H9 (cell line): ENCODE measurements around the gene TUBA3E. TPM values are rescaled to one million over a fixed set of nuclear protein-coding genes. Genes with fewer than 3 reads are reported as not detected.

Experiments
- DNase-seq: peaks from one replicate; pipeline ENCODE4 v3.0.0-alpha.2; 2017
- H2AFZ ChIP-seq: one replicate; pipeline ENCODE4 v1.6.1; 2013; ENCODE audit warnings: mild to moderate bottlenecking, low read length, control low read depth, moderate library complexity
- H2AK5ac ChIP-seq: 2 replicates; pipeline ENCODE4 v1.6.1; 2013; ENCODE audit warnings: low read length, control low read depth, mixed read lengths; ENCODE audit not compliant: insufficient read length
- H2BK120ac ChIP-seq: one replicate; pipeline ENCODE4 v1.6.1; 2013; ENCODE audit warnings: low read depth, mild to moderate bottlenecking, low read length, control low read depth, inconsistent platforms; ENCODE audit not compliant: poor library complexity, severe bottlenecking
- H2BK12ac ChIP-seq: 2 replicates; pipeline ENCODE4 v1.6.1; 2013; ENCODE audit warnings: low read length, control low read depth, mixed read lengths, low read depth; ENCODE audit not compliant: insufficient read length
- H2BK15ac ChIP-seq: 2 replicates; pipeline ENCODE4 v1.6.1; 2013; ENCODE audit warnings: low read depth, low read length, control low read depth
- H2BK20ac ChIP-seq: one replicate; pipeline ENCODE4 v1.6.1; 2013; ENCODE audit warnings: low read depth, mild to moderate bottlenecking, low read length, control low read depth, inconsistent platforms; ENCODE audit not compliant: poor library complexity, severe bottlenecking
- H2BK5ac ChIP-seq: 2 replicates; pipeline ENCODE4 v1.6.1; 2013; ENCODE audit warnings: low read length, control low read depth, mixed read lengths; ENCODE audit not compliant: insufficient read length
- H3K14ac ChIP-seq: 2 replicates; pipeline ENCODE4 v1.6.1; 2013; ENCODE audit warnings: low read length, control low read depth; ENCODE audit not compliant: insufficient read depth
- H3K18ac ChIP-seq: 2 replicates; pipeline ENCODE4 v1.6.1; 2013; ENCODE audit warnings: low read depth, mild to moderate bottlenecking, mixed read lengths, low read length, control low read depth; ENCODE audit not compliant: insufficient read length
- H3K23ac ChIP-seq: 2 replicates; pipeline ENCODE4 v1.6.1; 2013; ENCODE audit warnings: low read length, control low read depth, mixed read lengths, low read depth; ENCODE audit not compliant: insufficient read length
- H3K23me2 ChIP-seq: 2 replicates; pipeline ENCODE4 v1.6.1; 2013; ENCODE audit warnings: low read depth, mild to moderate bottlenecking, mixed read lengths, low read length, control low read depth; ENCODE audit not compliant: insufficient read length, poor library complexity, severe bottlenecking
- H3K27ac ChIP-seq: 2 replicates; pipeline ENCODE4 v1.5.1; 2013; ENCODE audit warnings: low read length, control low read depth, mixed read lengths, low read depth; ENCODE audit not compliant: insufficient read length
- H3K27me3 ChIP-seq: 2 replicates; pipeline ENCODE4 v1.6.1; 2013; ENCODE audit warnings: low read length, control low read depth, inconsistent platforms; ENCODE audit not compliant: insufficient read depth
- H3K4ac ChIP-seq: 2 replicates; pipeline ENCODE4 v1.6.1; 2013; ENCODE audit warnings: low read depth, mild to moderate bottlenecking, control low read depth, inconsistent platforms, low read length, moderate library complexity
- H3K4me1 ChIP-seq: 2 replicates; pipeline ENCODE4 v1.6.1; 2013; ENCODE audit warnings: low read length, control low read depth, inconsistent platforms; ENCODE audit not compliant: insufficient read depth
- H3K4me2 ChIP-seq: 2 replicates; pipeline ENCODE4 v1.6.1; 2013; ENCODE audit warnings: low read length, control low read depth, mixed read lengths; ENCODE audit not compliant: insufficient read length, insufficient read depth
- H3K56ac ChIP-seq: 2 replicates; pipeline ENCODE4 v1.6.1; 2013; ENCODE audit warnings: low read depth, mild to moderate bottlenecking, mixed read lengths, low read length, control low read depth; ENCODE audit not compliant: insufficient read length
- H3K79me1 ChIP-seq: 2 replicates; pipeline ENCODE4 v1.6.1; 2013; ENCODE audit warnings: low read depth, mild to moderate bottlenecking, moderate library complexity, low read length, control low read depth, inconsistent platforms; ENCODE audit not compliant: insufficient read depth, poor library complexity, severe bottlenecking
- H3K79me2 ChIP-seq: 2 replicates; pipeline ENCODE4 v1.6.1; 2013; ENCODE audit warnings: low read length, control low read depth, inconsistent platforms; ENCODE audit not compliant: insufficient read depth
- H3K9ac ChIP-seq: 2 replicates; pipeline ENCODE4 v1.6.1; 2013; ENCODE audit warnings: low read length, control low read depth, mixed read lengths; ENCODE audit not compliant: insufficient read length; ENCODE audit errors: extremely low read depth
- H3K9me3 ChIP-seq: one replicate; pipeline ENCODE4 v1.6.1; 2013; ENCODE audit warnings: low read depth, low read length, inconsistent platforms; ENCODE audit not compliant: control insufficient read depth
- H3T11ph ChIP-seq: one replicate; pipeline ENCODE4 v1.6.1; 2013; ENCODE audit warnings: mild to moderate bottlenecking, low read length, control low read depth, inconsistent platforms
- H4K20me1 ChIP-seq: one replicate; pipeline ENCODE4 v1.6.1; 2013; ENCODE audit not compliant: control insufficient read depth, insufficient read length, insufficient read depth
- H4K5ac ChIP-seq: 2 replicates; pipeline ENCODE4 v1.6.1; 2013; ENCODE audit warnings: low read depth, mild to moderate bottlenecking, mixed read lengths, low read length, control low read depth; ENCODE audit not compliant: insufficient read length
- H4K8ac ChIP-seq: replicated peaks from 2 replicates; pipeline ENCODE4 v1.6.1; 2013; ENCODE audit warnings: low read length, control low read depth, mixed read lengths, low read depth; ENCODE audit not compliant: insufficient read length
- H4K91ac ChIP-seq: 2 replicates; pipeline ENCODE4 v1.6.1; 2013; ENCODE audit warnings: low read depth, mild to moderate bottlenecking, moderate library complexity, mixed read lengths, low read length, control low read depth; ENCODE audit not compliant: insufficient read length
- H3K27ac Mint-ChIP-seq, 3 experiments: 2 replicates in 2 of 3; 3 replicates in 1 of 3; pipeline ENCODE4 v1.8.0; 2020 to 2021; ENCODE audit warnings: mixed read lengths in 3 of 3, mild to moderate bottlenecking in 1 of 3, moderate library complexity in 1 of 3
- H3K27me3 Mint-ChIP-seq: 2 replicates; pipeline ENCODE4 v1.8.0; 2021; ENCODE audit warnings: low read depth, mild to moderate bottlenecking, moderate library complexity, mixed read lengths
- H3K36me3 Mint-ChIP-seq, 3 experiments: 2 replicates in 2 of 3; 3 replicates in 1 of 3; pipeline ENCODE4 v1.8.0; 2020 to 2021; ENCODE audit warnings: low read depth in 3 of 3, mixed read lengths in 3 of 3; ENCODE audit not compliant: insufficient read depth in 1 of 3
- H3K4me1 Mint-ChIP-seq, 2 experiments: 2 replicates each; pipeline ENCODE4 v1.8.0; 2020; ENCODE audit warnings: mixed read lengths in 2 of 2
- H3K4me3 Mint-ChIP-seq, 2 experiments: 2 replicates in 1 of 2; 3 replicates in 1 of 2; pipeline ENCODE4 v1.8.0; 2020 to 2021; ENCODE audit warnings: mild to moderate bottlenecking in 2 of 2, mixed read lengths in 2 of 2, moderate library complexity in 1 of 2
- H3K9me3 Mint-ChIP-seq, 2 experiments: 2 replicates in 1 of 2; 3 replicates in 1 of 2; pipeline ENCODE4 v1.8.0; 2020; ENCODE audit warnings: mild to moderate bottlenecking in 2 of 2, mixed read lengths in 2 of 2, moderate library complexity in 1 of 2
- CTCF ChIP-seq: fragments of 200-600 bp; sonication (generic); conservative IDR thresholded peaks from 3 replicates; pipeline ENCODE4 v1.8.0; 2021; ENCODE audit warnings: antibody characterized with exemption, mild to moderate bottlenecking
- WGBS: extraction: QIAGEN DNeasy Blood & Tissue Kit; methylation state at CpG from one replicate; pipeline ENCODE4 v1.1.7; 2013; ENCODE audit warnings: missing lambda C conversion rate, low lambda C conversion rate, mixed read lengths; ENCODE audit not compliant: insufficient read length; ENCODE audit errors: extremely low coverage; 5-methylcytosine and 5-hydroxymethylcytosine counted together
- total RNA-seq: library from RNA; stranded (reverse); gene quantifications from 2 replicates; pipeline ENCODE4 v1.2.1, GENCODE V29; 2021

The TUBA3E gene
- total RNA-seq, 1 experiment from 2014 or later = 0.26 TPM

- H3K79me2 ChIP-seq = peaks cover 28% of the 10 kb centered on the region; the same call in 1 of the 2 replicates
These were observed 16.8 kb downstream of the TUBA3E start, which contains the start of gene SMPD4 for GRCh38 chr2:130181325-130181879. TSS of gene SMPD4 (minus strand) at chr2:130181602. CDS start at chr2:130176592, 5,010 bp downstream.

More at GRCh38 chr2:130181325-130181879, 16.8 kb downstream of the TUBA3E start, which contains the start of gene SMPD4:
- Mint-ChIP-seq H3K27ac (peak within 1 kb of the TSS; percentile 96 to 98 (median 98)), H3K36me3 (peaks cover 6 to 22% (median 10%) of the 10 kb centered on the region in 3 experiments; a peak in 6 of 7 replicates), H3K4me1 (peaks cover 4 to 13% of the 10 kb centered on the region in 2 experiments; a peak in 3 of 4 replicates), H3K27me3 (no peaks in the 10 kb centered on the region), H3K9me3 (no peaks in the 10 kb centered on the region), H3K4me3 (peak within 1 kb of the TSS; percentile 97 to 99)
- no peaks in the 10 kb centered on the region for H3K23me2 ChIP-seq
- H3K14ac ChIP-seq = peak within 1 kb of the TSS; percentile 90
- no peak within 1 kb of the TSS for H3K56ac ChIP-seq
- no peak within 1 kb of the TSS for H4K5ac ChIP-seq
- H3T11ph ChIP-seq = no peak within 1 kb of the TSS
- no peaks in the 10 kb centered on the region for H3K4me1 ChIP-seq
- H2BK20ac ChIP-seq = no peak within 1 kb of the TSS
- WGBS = no CpG with 5 or more reads among the region's 55 CpGs
- peak within 1 kb of the TSS; percentile 70 for H3K4me2 ChIP-seq
- no peak for TF ChIP-seq CTCF
- H3K27me3 ChIP-seq = no peaks in the 10 kb centered on the region
- peak within 1 kb of the TSS; percentile 49 for H4K91ac ChIP-seq
- peak within 1 kb of the TSS; percentile 97 for H3K9ac ChIP-seq
- H2AFZ ChIP-seq = no peak within 1 kb of the TSS
- H3K79me1 ChIP-seq = no peaks in the 10 kb centered on the region
- H4K8ac ChIP-seq = no peak within 1 kb of the TSS
- no peak within 1 kb of the TSS for H2BK15ac ChIP-seq
- H3K9me3 ChIP-seq = no peaks in the 10 kb centered on the region
- H2BK5ac ChIP-seq = no peak within 1 kb of the TSS
- no peak within 1 kb of the TSS for H2BK12ac ChIP-seq
- no peak within 1 kb of the TSS for H2AK5ac ChIP-seq
- peak within 1 kb of the TSS; percentile 86 for H3K18ac ChIP-seq
- no peak within 1 kb of the TSS for H3K23ac ChIP-seq
- H3K27ac ChIP-seq = no peak within 1 kb of the TSS
- no peaks in the 10 kb centered on the region for H4K20me1 ChIP-seq
- H2BK120ac ChIP-seq = no peak within 1 kb of the TSS
- DNase-seq = peak; percentile 94
- 0 out of 2 replicates have a peak within 1 kb of the TSS, but pooled peaks have one; percentile 42 for H3K4ac ChIP-seq
